ENCODE results near the gene LDLRAD4.

- no peak for TF ChIP-seq TCF12 (IDR thresholded peaks at IDR 0.05)
- no peak for TF ChIP-seq TAF1 (IDR thresholded peaks at IDR 0.05; ENCODE audit: borderline replicate concordance, low read depth, low read length)
- TF ChIP-seq GATA2 (CRISPR knock-in tag; IDR thresholded peaks at IDR 0.05), result no peak
- TF ChIP-seq GABPA (IDR thresholded peaks at IDR 0.05; ENCODE audit: low read depth), result no peak
- TF ChIP-seq EZH2phosphoT487 (IDR thresholded peaks at IDR 0.05; ENCODE audit: borderline replicate concordance, low read depth), result no peak
- TF ChIP-seq, protein P1, sequence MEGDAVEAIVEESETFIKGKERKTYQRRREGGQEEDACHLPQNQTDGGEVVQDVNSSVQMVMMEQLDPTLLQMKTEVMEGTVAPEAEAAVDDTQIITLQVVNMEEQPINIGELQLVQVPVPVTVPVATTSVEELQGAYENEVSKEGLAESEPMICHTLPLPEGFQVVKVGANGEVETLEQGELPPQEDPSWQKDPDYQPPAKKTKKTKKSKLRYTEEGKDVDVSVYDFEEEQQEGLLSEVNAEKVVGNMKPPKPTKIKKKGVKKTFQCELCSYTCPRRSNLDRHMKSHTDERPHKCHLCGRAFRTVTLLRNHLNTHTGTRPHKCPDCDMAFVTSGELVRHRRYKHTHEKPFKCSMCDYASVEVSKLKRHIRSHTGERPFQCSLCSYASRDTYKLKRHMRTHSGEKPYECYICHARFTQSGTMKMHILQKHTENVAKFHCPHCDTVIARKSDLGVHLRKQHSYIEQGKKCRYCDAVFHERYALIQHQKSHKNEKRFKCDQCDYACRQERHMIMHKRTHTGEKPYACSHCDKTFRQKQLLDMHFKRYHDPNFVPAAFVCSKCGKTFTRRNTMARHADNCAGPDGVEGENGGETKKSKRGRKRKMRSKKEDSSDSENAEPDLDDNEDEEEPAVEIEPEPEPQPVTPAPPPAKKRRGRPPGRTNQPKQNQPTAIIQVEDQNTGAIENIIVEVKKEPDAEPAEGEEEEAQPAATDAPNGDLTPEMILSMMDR (IDR thresholded peaks at IDR 0.05), result no peak
- no peak for TF ChIP-seq MXI1 (IDR thresholded peaks at IDR 0.05; ENCODE audit: low read depth, low read length)
These were observed 169.4 kb downstream of the LDLRAD4 start for GRCh38 chr18:13387855-13388548.

Data from SK-N-SH (cell line).